ENCODE measurements around the gene ERC1.

DNA sequence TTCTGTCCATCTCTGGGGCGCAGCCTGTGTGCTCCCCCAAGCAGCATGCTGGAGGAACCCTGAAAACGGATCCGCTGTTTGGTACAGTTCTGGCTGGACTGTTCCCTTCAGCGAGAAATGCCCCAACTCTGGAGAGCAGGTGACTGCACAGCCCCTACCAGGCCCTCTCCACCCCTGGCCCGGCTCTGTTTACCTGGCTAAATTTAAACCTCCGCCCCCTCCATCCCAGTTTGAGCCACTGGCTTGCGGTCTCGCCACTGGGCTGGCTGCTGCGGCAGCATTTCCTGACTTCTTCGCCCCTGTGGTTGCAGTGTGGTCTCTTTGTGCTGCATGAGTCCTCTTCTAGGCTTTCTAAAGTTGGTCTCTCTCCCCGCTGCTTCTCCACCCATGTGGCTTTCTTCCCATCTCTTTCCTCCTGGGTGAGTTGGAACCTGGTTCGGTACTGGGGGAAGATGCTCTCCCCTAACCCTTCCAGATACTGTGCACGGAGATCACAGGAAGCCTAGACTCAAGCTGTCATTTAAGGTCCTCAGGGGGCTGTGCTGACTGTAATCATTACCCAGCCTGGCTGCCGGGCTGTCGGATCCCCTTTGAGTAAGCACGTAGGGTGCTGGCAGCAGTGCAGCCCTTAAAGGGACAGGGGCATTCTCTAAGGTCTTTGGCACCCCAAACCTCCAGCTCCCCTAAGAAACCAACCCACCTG, 542.7 kb downstream of the ERC1 start:
- no peak for TF ChIP-seq POLR2A (IDR thresholded peaks at IDR 0.05)
- TF ChIP-seq, protein P1, sequence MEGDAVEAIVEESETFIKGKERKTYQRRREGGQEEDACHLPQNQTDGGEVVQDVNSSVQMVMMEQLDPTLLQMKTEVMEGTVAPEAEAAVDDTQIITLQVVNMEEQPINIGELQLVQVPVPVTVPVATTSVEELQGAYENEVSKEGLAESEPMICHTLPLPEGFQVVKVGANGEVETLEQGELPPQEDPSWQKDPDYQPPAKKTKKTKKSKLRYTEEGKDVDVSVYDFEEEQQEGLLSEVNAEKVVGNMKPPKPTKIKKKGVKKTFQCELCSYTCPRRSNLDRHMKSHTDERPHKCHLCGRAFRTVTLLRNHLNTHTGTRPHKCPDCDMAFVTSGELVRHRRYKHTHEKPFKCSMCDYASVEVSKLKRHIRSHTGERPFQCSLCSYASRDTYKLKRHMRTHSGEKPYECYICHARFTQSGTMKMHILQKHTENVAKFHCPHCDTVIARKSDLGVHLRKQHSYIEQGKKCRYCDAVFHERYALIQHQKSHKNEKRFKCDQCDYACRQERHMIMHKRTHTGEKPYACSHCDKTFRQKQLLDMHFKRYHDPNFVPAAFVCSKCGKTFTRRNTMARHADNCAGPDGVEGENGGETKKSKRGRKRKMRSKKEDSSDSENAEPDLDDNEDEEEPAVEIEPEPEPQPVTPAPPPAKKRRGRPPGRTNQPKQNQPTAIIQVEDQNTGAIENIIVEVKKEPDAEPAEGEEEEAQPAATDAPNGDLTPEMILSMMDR (IDR thresholded peaks at IDR 0.05) = no peak

Data from uterus (tissue), 2 donors.